Globus pallidus (tissue), 1 donor: ENCODE data around the gene SERPINB6.
A peak's percentile ranks its signal among the peaks of the same experiment; 100 is the strongest.
"Not testable (repeated sequence)": the region's sequence is repeated elsewhere in the genome, so short reads cannot be mapped to it uniquely, and the experiment has no call there.

Experiments used
- DNase-seq: peaks from one replicate; pipeline ENCODE4 v3.0.0-alpha.2; 2015; ENCODE audit warnings: low spot score

Gene SERPINB6

DNA sequence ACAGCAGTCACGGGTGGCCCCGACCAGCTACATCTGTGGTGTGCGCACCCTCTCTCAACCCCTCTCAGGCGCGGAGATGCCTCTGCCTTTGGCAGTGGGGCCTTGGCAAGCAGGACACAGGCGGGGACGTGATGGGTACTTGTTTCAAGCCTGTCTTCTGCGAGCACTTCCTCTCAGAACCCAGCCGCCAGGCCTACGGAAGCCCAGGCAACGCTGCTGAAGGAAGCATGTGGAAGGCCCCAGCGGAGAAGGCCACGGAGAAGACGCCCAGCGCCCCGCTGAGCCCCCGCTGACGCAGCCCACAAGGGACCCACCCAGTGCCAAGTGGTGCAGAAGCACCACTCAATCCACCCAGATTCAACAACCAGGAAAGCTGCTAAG lies 13.0 kb downstream of the SERPINB6 start:
- DNase-seq, result no peak

- DNase-seq, result no peak
Measured at GRCh38 chr6:2957696-2958330, 13.6 kb downstream of the SERPINB6 start.

DNA sequence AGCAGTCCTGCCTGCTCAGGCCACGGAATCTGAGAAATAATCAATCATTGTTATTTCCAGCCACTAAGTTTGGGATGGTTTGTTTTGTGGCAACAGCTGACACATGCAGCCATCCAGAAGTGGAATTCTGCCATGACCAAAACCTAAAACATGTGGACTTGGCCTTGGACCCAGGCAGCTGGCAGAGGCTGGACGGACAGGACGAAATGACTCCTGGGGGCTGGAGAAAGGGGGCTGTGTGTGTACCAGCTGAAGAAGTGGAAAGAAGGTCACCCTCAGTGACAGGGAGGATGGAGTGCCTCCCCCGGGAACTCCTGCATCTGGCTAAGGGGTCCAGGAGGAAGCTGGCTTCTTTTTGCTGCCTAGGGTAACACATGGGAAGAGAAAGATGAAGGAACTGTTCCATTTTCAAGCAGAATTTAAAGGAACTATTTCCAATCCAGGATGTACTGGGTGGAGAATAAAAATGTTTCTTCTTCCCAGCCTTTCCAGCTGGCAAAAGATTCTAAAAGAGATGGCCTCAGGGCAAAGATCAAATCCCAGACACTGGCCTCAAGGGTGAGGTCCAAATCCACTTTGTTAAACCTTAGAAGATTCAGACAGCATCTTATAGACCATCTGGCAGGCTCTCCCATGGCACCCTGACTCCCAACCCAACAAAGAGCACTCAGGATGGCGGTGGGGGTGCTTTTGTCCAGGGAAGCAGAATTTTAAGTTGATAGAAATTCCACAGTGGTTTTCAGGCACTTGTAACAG lies 14.3 kb downstream of the SERPINB6 start:
- DNase-seq, result no peak

GRCh38 chr6:2953098-2953497 lies 18.3 kb downstream of the SERPINB6 start:
- no peak for DNase-seq

GRCh38 chr6:2952557-2953095 lies 18.7 kb downstream of the SERPINB6 start:
- peak; percentile 72 for DNase-seq

GRCh38 chr6:2951728-2952127 lies 19.6 kb downstream of the SERPINB6 start:
- peak; percentile 35 for DNase-seq

DNA sequence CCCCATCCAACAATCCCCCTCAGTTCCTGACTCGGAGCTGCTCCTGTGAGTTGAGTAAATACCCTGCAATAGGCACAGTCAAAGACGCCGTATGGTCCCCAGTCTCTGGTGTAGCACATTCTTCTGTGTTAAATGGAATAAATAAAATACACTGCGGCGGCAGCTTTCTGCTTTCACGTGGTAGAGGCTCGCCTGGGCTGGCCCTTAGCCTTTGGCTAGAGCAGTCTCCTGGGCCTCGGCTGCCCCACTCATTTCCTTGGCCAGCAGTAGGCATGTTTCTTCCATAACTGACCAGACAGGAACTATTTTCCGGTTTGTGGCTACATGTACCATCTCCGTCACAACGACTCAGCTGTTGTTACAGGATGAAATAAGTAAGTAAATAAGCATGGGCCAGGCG lies 20.7 kb downstream of the SERPINB6 start:
- no peak for DNase-seq

DNA sequence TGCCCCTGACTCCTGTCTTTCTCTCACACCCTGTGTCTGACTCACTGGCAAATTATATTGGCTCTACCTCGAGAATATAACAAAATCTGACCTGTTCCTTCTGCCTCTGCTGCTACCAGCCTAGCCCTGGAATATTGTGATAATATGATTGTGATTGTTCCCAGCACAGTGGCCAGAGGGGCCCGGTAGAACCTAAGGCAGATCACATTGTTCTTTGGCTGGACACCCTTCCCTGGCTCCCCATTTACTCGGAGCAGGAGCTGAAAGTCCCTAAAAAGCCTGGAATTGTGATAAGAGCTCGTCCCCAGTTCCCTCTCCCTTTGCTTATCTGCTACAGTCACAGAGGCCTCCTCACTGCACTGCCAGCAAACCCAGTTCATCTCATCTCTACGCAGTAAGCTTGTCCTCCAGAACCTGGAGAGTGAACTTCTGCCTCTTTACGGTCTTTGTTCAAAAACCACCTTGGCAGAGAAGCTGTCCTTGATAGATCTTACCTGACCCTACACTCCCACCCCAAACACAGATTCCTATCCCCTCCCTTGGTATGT lies 21.8 kb downstream of the SERPINB6 start:
- DNase-seq, result no peak

DNA sequence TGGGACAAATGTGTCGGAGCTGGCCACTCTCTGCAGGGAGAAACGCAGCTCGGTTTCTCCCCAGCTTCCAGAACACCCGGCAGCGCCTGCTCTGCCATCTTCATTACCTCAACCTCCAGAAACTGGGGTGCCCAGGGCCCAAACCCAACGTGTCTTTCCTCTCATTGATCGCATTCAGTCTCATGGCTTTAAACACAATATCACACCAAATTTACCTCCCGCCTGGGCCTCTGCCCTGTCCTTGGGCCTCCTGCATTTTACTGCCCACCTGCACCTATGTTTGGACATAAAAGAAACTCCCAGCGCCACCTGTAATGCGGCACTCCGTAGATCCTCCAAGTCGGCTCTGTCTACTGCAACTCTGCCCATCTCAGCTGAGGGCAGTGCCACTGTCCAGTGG lies 22.2 kb downstream of the SERPINB6 start:
- no peak for DNase-seq

- no peak for DNase-seq
Measured at GRCh38 chr6:2948228-2949025, 22.9 kb downstream of the SERPINB6 start.

DNA sequence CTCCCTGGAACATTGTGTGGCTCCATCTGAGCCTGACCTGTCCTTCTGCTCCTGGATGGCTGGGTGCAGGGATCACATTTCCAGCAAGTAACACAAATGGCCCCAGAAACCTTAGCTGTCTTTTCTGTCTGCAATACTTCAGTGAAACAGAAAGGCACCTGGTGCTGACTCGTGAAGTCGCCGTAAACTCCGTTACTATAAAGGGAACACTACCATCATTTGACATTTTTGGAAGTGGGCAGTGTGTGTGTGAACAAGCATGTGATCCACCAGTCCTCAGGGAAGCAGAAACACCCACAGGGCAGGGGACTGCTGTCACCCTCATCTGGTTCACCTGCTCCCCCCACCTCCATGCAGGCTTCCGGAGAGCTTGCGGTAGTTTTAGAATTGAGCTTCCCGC lies 23.9 kb downstream of the SERPINB6 start:
- no peak for DNase-seq

DNA sequence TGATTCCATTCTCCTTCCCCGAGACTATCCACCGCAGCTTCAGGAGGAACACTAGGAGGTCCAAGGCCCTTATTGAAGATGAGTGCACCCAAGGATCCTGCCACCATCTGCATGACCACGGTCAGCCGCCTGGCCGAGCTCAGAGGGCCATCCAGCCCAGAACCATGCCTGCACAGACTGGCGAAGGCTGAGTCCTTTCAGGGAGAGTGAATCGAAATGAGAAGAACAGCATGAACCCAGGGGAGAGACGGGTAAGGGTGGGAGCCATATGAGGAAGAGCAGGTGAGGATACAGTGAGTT lies 26.3 kb downstream of the SERPINB6 start:
- no peak for DNase-seq

GRCh38 chr6:2944405-2945152 lies 26.8 kb downstream of the SERPINB6 start:
- no peak for DNase-seq

- DNase-seq, result no peak
Measured at GRCh38 chr6:2943564-2943955, 27.8 kb downstream of the SERPINB6 start.

- DNase-seq, result no peak
Measured at GRCh38 chr6:2942914-2943563, 28.3 kb downstream of the SERPINB6 start.

DNA sequence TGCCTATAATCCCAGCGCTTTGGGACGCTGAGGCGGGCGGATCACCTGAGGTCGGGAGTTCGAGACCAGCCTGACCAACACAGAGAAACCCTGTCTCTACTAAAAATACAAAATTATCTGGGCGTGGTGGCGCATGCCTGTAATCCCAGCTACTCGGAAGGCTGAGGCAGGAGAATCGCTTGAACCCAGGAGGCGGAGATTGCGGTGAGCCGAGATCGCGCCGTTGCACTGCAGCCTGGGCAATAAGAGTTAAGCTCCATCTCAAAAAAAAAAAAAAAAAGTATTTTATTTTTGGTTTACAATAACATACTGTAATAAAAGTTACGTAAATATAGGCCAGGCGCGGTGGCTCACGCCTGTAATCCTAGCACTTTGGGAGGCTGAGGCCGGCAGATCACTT lies 29.3 kb downstream of the SERPINB6 start:
- not testable (repeated sequence) for DNase-seq

DNA sequence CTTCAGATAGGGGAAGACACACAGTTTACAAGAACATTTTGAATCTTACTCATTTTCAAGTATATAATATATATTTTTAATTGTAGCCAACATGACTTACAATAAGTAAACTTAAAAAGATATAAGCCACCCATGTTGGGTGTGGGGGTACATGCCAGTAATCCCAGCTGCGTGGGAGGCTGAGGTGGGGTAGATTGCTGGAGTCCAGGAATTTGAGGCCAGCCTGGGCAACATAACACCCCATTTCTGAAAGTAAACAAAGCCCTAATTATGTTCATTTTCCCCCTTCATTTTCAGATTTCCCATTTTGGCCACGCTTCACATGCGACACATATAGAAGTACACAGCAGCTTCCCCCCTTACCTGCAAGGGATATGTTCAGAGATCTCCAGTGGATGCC lies 30.5 kb downstream of the SERPINB6 start:
- no peak for DNase-seq

DNA sequence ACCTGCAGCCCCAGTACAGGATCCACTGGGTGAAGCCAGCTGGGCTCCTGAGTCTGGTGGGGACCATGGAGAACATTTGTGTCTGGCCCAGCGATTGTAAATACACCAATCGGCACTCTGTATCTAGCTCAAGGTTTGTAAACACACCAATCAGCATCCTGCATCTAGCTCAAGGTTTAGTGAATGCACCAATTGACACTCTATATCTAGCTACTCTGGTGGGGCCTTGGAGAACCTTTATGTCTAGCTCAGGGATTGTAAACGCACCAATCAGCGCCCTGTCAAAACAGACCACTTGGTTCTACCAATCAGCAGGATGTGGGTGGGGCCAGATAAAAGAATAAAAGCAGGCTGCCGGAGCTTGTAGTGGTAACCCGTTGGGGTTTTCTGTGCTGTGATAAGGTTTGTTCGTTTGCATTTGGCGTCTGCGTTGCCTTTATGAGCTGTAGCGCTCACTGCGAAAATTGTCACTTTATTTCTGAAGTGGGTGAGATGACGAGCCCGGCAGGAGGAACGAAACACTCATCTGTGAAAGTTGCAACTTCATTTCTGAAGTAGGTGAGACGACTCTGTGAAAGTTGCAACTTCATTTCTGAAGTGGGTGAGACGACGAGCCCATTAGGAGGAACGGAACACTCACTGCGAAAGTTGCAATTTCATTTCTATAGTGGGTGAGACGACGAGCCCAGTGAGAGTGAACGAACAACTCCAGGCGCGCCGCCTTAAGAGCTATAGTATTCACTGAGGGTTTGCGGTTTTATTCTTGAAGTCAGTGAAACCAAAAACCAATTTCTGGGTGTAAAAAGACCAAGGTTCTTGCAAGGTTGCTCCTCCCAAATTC lies 31.1 kb downstream of the SERPINB6 start:
- no peak for DNase-seq

- DNase-seq, result no peak
Measured at GRCh38 chr6:2939315-2940009, 31.9 kb downstream of the SERPINB6 start.

DNA sequence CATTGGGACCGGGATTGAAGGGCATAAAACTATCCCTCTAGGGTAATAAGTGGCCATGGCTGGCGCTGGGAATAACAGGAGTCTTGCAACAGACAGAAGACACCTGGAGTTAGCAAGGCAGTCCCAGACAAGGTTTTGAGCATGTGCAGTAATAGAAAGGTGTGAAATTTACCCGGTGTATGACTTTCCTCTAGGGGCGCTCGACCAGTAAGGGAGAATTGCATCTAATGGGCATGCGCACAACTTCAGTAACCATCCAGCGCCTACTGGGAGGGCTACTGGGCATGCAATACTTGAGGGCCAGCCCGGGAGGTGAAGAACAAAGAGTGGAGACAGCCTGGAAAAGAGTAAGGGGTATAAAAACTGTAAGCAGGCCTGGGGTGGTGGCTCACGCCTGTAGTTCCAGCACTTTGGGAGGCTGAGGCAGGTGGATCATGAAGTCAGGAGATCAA lies 32.7 kb downstream of the SERPINB6 start:
- DNase-seq, result no peak
